Esophagus (tissue), 2 donors: Measurements from ENCODE around the gene MTRFR. TPM values are rescaled to one million over a fixed set of nuclear protein-coding genes. Genes with fewer than 3 reads are reported as not detected.
A peak's percentile ranks its signal among the peaks of the same experiment; 100 is the strongest.

Source experiments
- H3K27ac ChIP-seq, 2 donors: one replicate each; pipeline ENCODE4 v1.5.1; 2013; ENCODE audit warnings: low read depth in 2 of 2, mild to moderate bottlenecking in 2 of 2, inconsistent platforms in 1 of 2, low read length in 1 of 2, moderate library complexity in 1 of 2
- H3K27me3 ChIP-seq, 2 donors: one replicate each; pipeline ENCODE4 v1.6.1; 2013; ENCODE audit warnings: low read length in 2 of 2, control low read depth in 1 of 2, mild to moderate bottlenecking in 1 of 2; ENCODE audit not compliant: insufficient read depth in 2 of 2, control insufficient read depth in 1 of 2
- H3K36me3 ChIP-seq, 2 donors: one replicate each; pipeline ENCODE4 v1.6.1; 2013; ENCODE audit warnings: low read length in 1 of 2; ENCODE audit not compliant: control insufficient read depth in 2 of 2, insufficient read depth in 2 of 2
- H3K4me1 ChIP-seq, 2 donors: one replicate each; pipeline ENCODE4 v1.6.1; 2013; ENCODE audit warnings: low read length in 1 of 2; ENCODE audit not compliant: control insufficient read depth in 2 of 2, insufficient read depth in 2 of 2
- H3K4me3 ChIP-seq, 2 donors: one replicate each; pipeline ENCODE4 v1.5.1; 2013; ENCODE audit warnings: low read length in 2 of 2, mild to moderate bottlenecking in 2 of 2, low read depth in 1 of 2, moderate library complexity in 1 of 2
- H3K9me3 ChIP-seq, 2 donors: one replicate each; pipeline ENCODE4 v1.6.1; 2013; ENCODE audit warnings: mild to moderate bottlenecking in 2 of 2, low read depth in 1 of 2, low read length in 1 of 2, moderate library complexity in 1 of 2; ENCODE audit not compliant: control insufficient read depth in 2 of 2, insufficient read depth in 1 of 2
- WGBS, 2 donors: extraction: QIAGEN DNeasy Blood & Tissue Kit; methylation state at CpG; one replicate each; pipeline ENCODE4 v1.1.7; 2013; 5-methylcytosine and 5-hydroxymethylcytosine counted together
- polyA plus RNA-seq, 2 donors: library from polyadenylated mRNA; stranded (reverse); fragments of 200-250 nt; gene quantifications; one replicate each; pipeline ENCODE4 v1.2.3, GENCODE V29; 2013
- donor health status: healthy with polysubstance abuse.
- donor health status: Bipolar disorder and iron deficiency.

Gene MTRFR
- polyA plus RNA-seq, 2 donors = 6.3 to 10.6 TPM

- no peaks in the 10 kb centered on the region for H3K9me3 ChIP-seq
- H3K27me3 ChIP-seq = no peaks in the 10 kb centered on the region
- 56 to 63% methylated on average over 36 of the region's 36 CpGs for WGBS, 2 donors
- peaks cover 5 to 31% of the 10 kb centered on the region in 2 donors for H3K4me1 ChIP-seq
- H3K36me3 ChIP-seq = peaks cover 10 to 26% of the 10 kb centered on the region in 2 donors
- no peak overlapping the region for H3K4me3 ChIP-seq
- H3K27ac ChIP-seq = peak overlapping the region; percentile 1 to 50
Measured at GRCh38 chr12:123267991-123268843, 35.0 kb downstream of the MTRFR start.

- H3K27me3 ChIP-seq = no peaks in the 10 kb centered on the region
- 74 to 78% methylated on average over 13 of the region's 13 CpGs for WGBS, 2 donors
- H3K4me1 ChIP-seq = peaks cover 5 to 31% of the 10 kb centered on the region in 2 donors
- H3K36me3 ChIP-seq = peaks cover 6 to 25% of the 10 kb centered on the region in 2 donors
- no peaks in the 10 kb centered on the region for H3K9me3 ChIP-seq
- H3K27ac ChIP-seq = peak overlapping the region; percentile 24 to 34
- no peak overlapping the region for H3K4me3 ChIP-seq
Measured at GRCh38 chr12:123268850-123269249, 35.6 kb downstream of the MTRFR start.

GRCh38 chr12:123269395-123269892, 36.2 kb downstream of the MTRFR start:
- peak overlapping the region; percentile 66 to 96 for H3K4me3 ChIP-seq
- H3K9me3 ChIP-seq = no peaks in the 10 kb centered on the region
- peak overlapping the region; percentile 74 to 81 for H3K27ac ChIP-seq
- H3K27me3 ChIP-seq = no peaks in the 10 kb centered on the region
- 6 to 16% methylated on average over 29 to 32 of the region's 32 CpGs for WGBS, 2 donors
- H3K36me3 ChIP-seq = peaks cover 6 to 25% of the 10 kb centered on the region in 2 donors
- H3K4me1 ChIP-seq = peaks cover 5 to 31% of the 10 kb centered on the region in 2 donors

- H3K9me3 ChIP-seq = no peaks in the 10 kb centered on the region
- peak overlapping the region; percentile 74 to 81 for H3K27ac ChIP-seq
- H3K4me1 ChIP-seq = peaks cover 5 to 31% of the 10 kb centered on the region in 2 donors
- H3K4me3 ChIP-seq = peak overlapping the region; percentile 66 to 96
- no peaks in the 10 kb centered on the region for H3K27me3 ChIP-seq
- H3K36me3 ChIP-seq = peaks cover 6 to 21% of the 10 kb centered on the region in 2 donors
- WGBS, 2 donors = 1 to 3% methylated on average over 7 of the region's 7 CpGs
Measured at GRCh38 chr12:123269896-123270213, 36.6 kb downstream of the MTRFR start.

- peaks cover 5 to 31% of the 10 kb centered on the region in 2 donors for H3K4me1 ChIP-seq
- peak overlapping the region; percentile 74 to 81 for H3K27ac ChIP-seq
- peaks cover 6 to 18% of the 10 kb centered on the region in 2 donors for H3K36me3 ChIP-seq
- peak overlapping the region; percentile 66 to 96 for H3K4me3 ChIP-seq
- no peaks in the 10 kb centered on the region for H3K9me3 ChIP-seq
- 0 to 1% methylated on average over 42 to 51 of the region's 51 CpGs for WGBS, 2 donors
- H3K27me3 ChIP-seq = no peaks in the 10 kb centered on the region
Measured at GRCh38 chr12:123270214-123271000, 37.2 kb downstream of the MTRFR start.

- H3K27ac ChIP-seq = peak overlapping the region; percentile 72 to 81
- H3K36me3 ChIP-seq = peaks cover 0 to 14% of the 10 kb centered on the region in 2 donors
- H3K9me3 ChIP-seq = no peaks in the 10 kb centered on the region
- peak overlapping the region; percentile 66 to 96 for H3K4me3 ChIP-seq
- no peaks in the 10 kb centered on the region for H3K27me3 ChIP-seq
- H3K4me1 ChIP-seq = peaks cover 3 to 26% of the 10 kb centered on the region in 2 donors
- 1% methylated on average over 74 to 108 of the region's 108 CpGs for WGBS, 2 donors
Measured at GRCh38 chr12:123271001-123271668, 37.9 kb downstream of the MTRFR start.

- WGBS, 2 donors = 86 to 89% methylated on average over 15 of the region's 15 CpGs
- H3K9me3 ChIP-seq = no peaks in the 10 kb centered on the region
- no peak overlapping the region for H3K27ac ChIP-seq
Measured at GRCh38 chr12:123273166-123273565, 39.9 kb downstream of the MTRFR start.

GRCh38 chr12:123278101-123278627, 44.9 kb downstream of the MTRFR start:
- no peak overlapping the region for H3K27ac ChIP-seq

More at GRCh38 chr12:123273166-123273565, 39.9 kb downstream of the MTRFR start:
- Histone ChIP-seq H3K4me1 (peaks cover 0 to 14% of the 10 kb centered on the region in 2 donors), H3K4me3 (no peak overlapping the region), H3K27me3 (no peaks in the 10 kb centered on the region), H3K36me3 (no peaks in the 10 kb centered on the region)

GRCh38 chr12:123280971-123281370, 47.7 kb downstream of the MTRFR start:
- Histone ChIP-seq H3K9me3 (no peaks in the 10 kb centered on the region), H3K27ac (no peak overlapping the region), H3K27me3 (no peaks in the 10 kb centered on the region), H3K36me3 (no peaks in the 10 kb centered on the region), H3K4me1 (no peaks in the 10 kb centered on the region), H3K4me3 (no peak overlapping the region)
- WGBS, 2 donors = 89 to 91% methylated on average over 2 of the region's 2 CpGs

More at GRCh38 chr12:123278101-123278627, 44.9 kb downstream of the MTRFR start:
- 65 to 69% methylated on average over 2 of the region's 2 CpGs for WGBS, 2 donors
- H3K4me1 ChIP-seq = no peaks in the 10 kb centered on the region
- H3K4me3 ChIP-seq = no peak overlapping the region
- no peaks in the 10 kb centered on the region for H3K9me3 ChIP-seq
- H3K27me3 ChIP-seq = no peaks in the 10 kb centered on the region
- H3K36me3 ChIP-seq = no peaks in the 10 kb centered on the region
